GM12878 (cell line): ENCODE results near the gene PARP15. TPM values are rescaled to one million over a fixed set of nuclear protein-coding genes. Genes with fewer than 3 reads are reported as not detected.

Experiments
- BCL3 ChIP-seq: IDR thresholded peaks from 2 replicates; pipeline ENCODE4 v1.6.1; 2011; ENCODE audit warnings: borderline replicate concordance, low read depth, mild to moderate bottlenecking, moderate library complexity, low read length; ENCODE audit not compliant: insufficient read depth, poor library complexity, severe bottlenecking
- CEBPB ChIP-seq, 2 experiments: fragments of 150-350 bp in 1 of 2; IDR thresholded peaks; 2 replicates each; pipeline ENCODE4 v1.6.1; 2012 to 2014; ENCODE audit warnings: low read depth in 2 of 2, low read length in 2 of 2, borderline replicate concordance in 1 of 2, inconsistent platforms in 1 of 2
- CTCF ChIP-seq, 3 experiments: IDR thresholded peaks in 2 of 3; conservative IDR thresholded peaks in 1 of 3; 2 replicates each; pipeline ENCODE4 v1.5.1; 2011; ENCODE audit warnings: low read depth in 3 of 3, low read length in 3 of 3, mild to moderate bottlenecking in 3 of 3, control low read depth in 2 of 3, moderate library complexity in 2 of 3, inconsistent platforms in 1 of 3, mixed read lengths in 1 of 3; ENCODE audit not compliant: control insufficient read depth in 2 of 3, insufficient read depth in 1 of 3; ENCODE audit errors: extremely low read depth in 1 of 3
- E2F4 ChIP-seq: IDR thresholded peaks from 2 replicates; pipeline ENCODE4 v1.6.1; 2012; ENCODE audit warnings: low read depth, low read length, improper control_type of control experiment
- EP300 ChIP-seq, 2 experiments: fragments of 150-350 bp in 1 of 2; IDR thresholded peaks; 2 replicates each; pipeline ENCODE4 v1.6.1; 2011 to 2012; ENCODE audit warnings: low read depth in 2 of 2, low read length in 2 of 2, borderline replicate concordance in 1 of 2, improper control_type of control experiment in 1 of 2, inconsistent platforms in 1 of 2; ENCODE audit not compliant: control insufficient read depth in 1 of 2
- HDGF ChIP-seq: fragments of 450-650 bp; IDR thresholded peaks from 2 replicates; pipeline ENCODE4 v1.6.1; 2016; ENCODE audit warnings: antibody characterized with exemption
- HSF1 ChIP-seq: fragments of 150-350 bp; IDR thresholded peaks from 2 replicates; pipeline ENCODE4 v1.6.1; 2014; ENCODE audit warnings: mild to moderate bottlenecking, low read depth, low read length
- KDM1A ChIP-seq: fragments of 200-600 bp; sonication (generic); IDR thresholded peaks from 2 replicates; pipeline ENCODE4 v1.6.1; 2016; ENCODE audit warnings: borderline replicate concordance
- NFIC ChIP-seq: IDR thresholded peaks from 2 replicates; pipeline ENCODE4 v1.6.1; 2012; ENCODE audit warnings: low read depth, mild to moderate bottlenecking, inconsistent platforms, low read length, moderate library complexity
- NFYA ChIP-seq: IDR thresholded peaks from 2 replicates; pipeline ENCODE4 v1.6.1; 2011; ENCODE audit warnings: low read depth, mild to moderate bottlenecking, low read length, improper control_type of control experiment, borderline replicate concordance
- POLR2A ChIP-seq: IDR thresholded peaks from 2 replicates; pipeline ENCODE4 v1.6.1; 2011; ENCODE audit warnings: low read depth, mild to moderate bottlenecking, low read length
- RAD21 ChIP-seq: IDR thresholded peaks from 2 replicates; pipeline ENCODE4 v1.6.1; 2011; ENCODE audit warnings: mild to moderate bottlenecking, low read depth, low read length, moderate library complexity; ENCODE audit not compliant: insufficient read depth
- RELB ChIP-seq: fragments of 450-650 bp; IDR thresholded peaks from 2 replicates; pipeline ENCODE4 v1.6.1; 2017; ENCODE audit warnings: low read depth, mild to moderate bottlenecking, moderate library complexity
- SIN3A ChIP-seq: IDR thresholded peaks from 2 replicates; pipeline ENCODE4 v1.6.1; 2012; ENCODE audit warnings: low read depth, low read length, improper control_type of control experiment
- ZBTB4 ChIP-seq: fragments of 450-650 bp; formaldehyde crosslinking; IDR thresholded peaks from 2 replicates; pipeline ENCODE4 v1.4.0; 2022; ENCODE audit warnings: mild to moderate bottlenecking, moderate library complexity
- polyA plus RNA-seq, 11 experiments: library from polyadenylated mRNA; depleted of rRNA in 4 of 11; unstranded in 6 of 11; stranded (reverse) in 5 of 11; fragments of >200 nt; fragmentation: Nextera tagmentation in 4 of 11; fragmentation: Illumina TruSeq in 1 of 11; extraction: Ambion mirVana in 4 of 11; extraction: Trizol in 1 of 11; gene quantifications; 1 replicate in 1 of 11; 2 replicates in 10 of 11; pipeline versions ENCODE4 v1.2.1 to v1.2.3, GENCODE V29; 2011 to 2016; ENCODE audit warnings: inconsistent platforms in 2 of 11, missing spikeins in 2 of 11, low read depth in 1 of 11
- total RNA-seq, 4 experiments: library from RNA; depleted of rRNA in 3 of 4; stranded (reverse); fragments of >200 nt in 3 of 4; fragmentation: Illumina TruSeq in 1 of 4; extraction: Trizol in 1 of 4; gene quantifications; 2 replicates each; pipeline versions ENCODE4 v1.2.1 to v1.2.3, GENCODE V29; 2013 to 2021

The PARP15 gene
- total and polyA plus RNA-seq, 10 of the 15 experiments (the other 5 are each of a cell fraction or from before 2014, with no cell fraction given), result 9.0 to 234 (median 36.3) TPM

GRCh38 chr3:122680475-122681283 is 103.2 kb downstream of the PARP15 start, which contains the start of gene PARP14 (continued):
- TF ChIP-seq BCL3, result no peak
- TF ChIP-seq NFIC, result peak; percentile 54; the same call in 1 of the 2 replicates
- TF ChIP-seq NFYA, result no peak
- TF ChIP-seq HDGF, result no peak
- no peak for TF ChIP-seq HSF1
- no peak for TF ChIP-seq CEBPB (IDR thresholded peaks at IDR 0.05; ENCODE audit: borderline replicate concordance in 1 of 2, low read depth in 2 of 2, low read length in 2 of 2)
- peak in 1 of 2 experiments; percentile 29; a peak in 1 of 4 replicates for TF ChIP-seq EP300 (IDR thresholded peaks at IDR 0.05; ENCODE audit: borderline replicate concordance in 1 of 2, control insufficient read depth in 1 of 2, low read depth in 2 of 2, low read length in 2 of 2)
- TF ChIP-seq RAD21, result no peak
- no peak for TF ChIP-seq E2F4
- peak in 1 of 3 experiments; percentile 9; a peak in 2 of 6 replicates for TF ChIP-seq CTCF (IDR thresholded peaks at IDR 0.05 in 2 of 3, conservative IDR thresholded peaks at IDR 0.05 in 1 of 3; ENCODE audit: control insufficient read depth in 2 of 3, extremely low read depth in 1 of 3, insufficient read depth in 1 of 3, low read depth in 3 of 3, low read length in 3 of 3)
- no peak for TF ChIP-seq ZBTB4 (CRISPR knock-in tag)
- TF ChIP-seq KDM1A, result no peak
- TF ChIP-seq SIN3A, result no peak; the same call in 1 of the 2 replicates
- TF ChIP-seq POLR2A, result peak; percentile 95
- TF ChIP-seq RELB, result peak; percentile 77; the same call in 1 of the 2 replicates
